ENCODE results near the gene LAMA3.

GRCh38 chr18:23850215-23850614 lies 161.0 kb downstream of the LAMA3 start:
- TF ChIP-seq CTCF (IDR thresholded peaks at IDR 0.05) (no peak), EP300 (IDR thresholded peaks at IDR 0.05) (no peak), POLR2A (IDR thresholded peaks at IDR 0.05) (no peak), POLR2AphosphoS5 (IDR thresholded peaks at IDR 0.05) (no peak)
